ENCODE data around the gene RSPO1. TPM values are rescaled to one million over a fixed set of nuclear protein-coding genes. Genes with fewer than 3 reads are reported as not detected.
"Not testable (repeated sequence)": the region's sequence is repeated elsewhere in the genome, so short reads cannot be mapped to it uniquely, and the experiment has no call there.

The RSPO1 gene
- total RNA-seq = under 1 TPM; 0.52 to 0.78 TPM
- long read RNA-seq, partial matches to known transcripts = 0 of 1 reads
- long read RNA-seq, other reads (novel, unspliced or antisense) = 1 of 1 reads

GRCh38 chr1:37634244-37634991, at the start of gene RSPO1:
Gene RSPO1 (minus strand): TSS chr1:37634892. CDS start chr1:37629661, 5,231 bp downstream.
- ATAC-seq (peak; percentile 49), DNase-seq (peak in 1 of 2 donors; percentile 11)
- intact Hi-C loops (cut with DNase I, micrococcal nuclease) = no loop called here

- intact Hi-C loops (cut with DNase I, micrococcal nuclease) = loop anchor here in 1 of 2 donors (5.0 to 10.0 kb wide), 3 partner anchors 87 to 229 kb away; partner anchors contain the start of gene GNL2
- ATAC-seq = not testable (repeated sequence)
Measured at GRCh38 chr1:37684182-37684581, 49.5 kb upstream of the RSPO1 start.

GRCh38 chr1:37682334-37682987, 47.8 kb upstream of the RSPO1 start:
- DNase-seq = peak in 1 of 2 donors; percentile 82
- ATAC-seq = peak; percentile 75

More at GRCh38 chr1:37684182-37684581, 49.5 kb upstream of the RSPO1 start:
- DNase-seq = not testable (repeated sequence)

GRCh38 chr1:37680933-37681332, 46.2 kb upstream of the RSPO1 start:
- no peak for ATAC-seq
- no peak for DNase-seq
- intact Hi-C loops (cut with DNase I, micrococcal nuclease) = loop anchor here in 1 of 2 donors (5.0 to 10.0 kb wide), 3 partner anchors 84 to 226 kb away; partner anchors contain the start of gene GNL2

More at GRCh38 chr1:37682334-37682987, 47.8 kb upstream of the RSPO1 start:
- intact Hi-C loops (cut with DNase I, micrococcal nuclease) = loop anchor here in 1 of 2 donors (5.0 to 10.0 kb wide), 3 partner anchors 85 to 228 kb away; partner anchors contain the start of gene GNL2

GRCh38 chr1:37677808-37678207, 43.1 kb upstream of the RSPO1 start:
- intact Hi-C loops (cut with DNase I, micrococcal nuclease) = no loop called here
- no peak for DNase-seq
- no peak for ATAC-seq

- ATAC-seq = no peak
Measured at GRCh38 chr1:37677143-37677439, 42.4 kb upstream of the RSPO1 start.

GRCh38 chr1:37676281-37677142, 41.8 kb upstream of the RSPO1 start:
- ATAC-seq (no peak), DNase-seq (no peak)
- intact Hi-C loops (cut with DNase I, micrococcal nuclease) = no loop called here

More at GRCh38 chr1:37677143-37677439, 42.4 kb upstream of the RSPO1 start:
- intact Hi-C loops (cut with DNase I, micrococcal nuclease) = no loop called here
- DNase-seq = no peak

- intact Hi-C loops (cut with DNase I, micrococcal nuclease) = loop anchor here in 1 of 2 donors (5.0 kb wide), 1 partner anchor 72 kb away; no protein-coding TSS in a partner anchor
- ATAC-seq = peak; percentile 70
- DNase-seq = peak in 1 of 2 donors; percentile 24
Measured at GRCh38 chr1:37673920-37674319, 39.2 kb upstream of the RSPO1 start.

- DNase-seq = no peak
- no peak for ATAC-seq
- intact Hi-C loops (cut with DNase I, micrococcal nuclease) = loop anchor here in 1 of 2 donors (5.0 kb wide), 1 partner anchor 70 kb away; no protein-coding TSS in a partner anchor
Measured at GRCh38 chr1:37672136-37672870, 37.6 kb upstream of the RSPO1 start.

- intact Hi-C loops (cut with DNase I, micrococcal nuclease) = loop anchor here in 1 of 2 donors (5.0 kb wide), 1 partner anchor 69 kb away; no protein-coding TSS in a partner anchor
- DNase-seq = no peak
- ATAC-seq = no peak
Measured at GRCh38 chr1:37671261-37671660, 36.6 kb upstream of the RSPO1 start.

GRCh38 chr1:37670133-37670532, 35.4 kb upstream of the RSPO1 start:
- intact Hi-C loops (cut with DNase I, micrococcal nuclease) = loop anchor here in 1 of 2 donors (5.0 kb wide), 1 partner anchor 68 kb away; no protein-coding TSS in a partner anchor
- DNase-seq (no peak), ATAC-seq (no peak)

GRCh38 chr1:37667023-37667671, 32.5 kb upstream of the RSPO1 start:
- intact Hi-C loops (cut with DNase I, micrococcal nuclease) = no loop called here
- ATAC-seq (no peak), DNase-seq (no peak)

- DNase-seq = no peak
- intact Hi-C loops (cut with DNase I, micrococcal nuclease) = no loop called here
- no peak for ATAC-seq
Measured at GRCh38 chr1:37666241-37666867, 31.7 kb upstream of the RSPO1 start.

GRCh38 chr1:37663426-37664000, 28.8 kb upstream of the RSPO1 start:
- ATAC-seq = no peak
- intact Hi-C loops (cut with DNase I, micrococcal nuclease) = no loop called here

GRCh38 chr1:37662031-37662755, 27.5 kb upstream of the RSPO1 start:
- intact Hi-C loops (cut with DNase I, micrococcal nuclease) = no loop called here

More at GRCh38 chr1:37663426-37664000, 28.8 kb upstream of the RSPO1 start:
- DNase-seq = no peak

GRCh38 chr1:37661401-37661800, 26.7 kb upstream of the RSPO1 start:
- intact Hi-C loops (cut with DNase I, micrococcal nuclease) = no loop called here
- no peak for DNase-seq
- ATAC-seq = no peak

More at GRCh38 chr1:37662031-37662755, 27.5 kb upstream of the RSPO1 start:
- ATAC-seq = no peak
- no peak for DNase-seq
